GM18858 (cell line): Measurements from ENCODE around the gene NANOS3.

Experiments
- ATAC-seq: cut with Tn5 transposase; IDR thresholded peaks from one replicate; pipeline ENCODE4 v1.9.1; 2021; ENCODE audit not compliant: unreplicated experiment

Gene NANOS3

DNA sequence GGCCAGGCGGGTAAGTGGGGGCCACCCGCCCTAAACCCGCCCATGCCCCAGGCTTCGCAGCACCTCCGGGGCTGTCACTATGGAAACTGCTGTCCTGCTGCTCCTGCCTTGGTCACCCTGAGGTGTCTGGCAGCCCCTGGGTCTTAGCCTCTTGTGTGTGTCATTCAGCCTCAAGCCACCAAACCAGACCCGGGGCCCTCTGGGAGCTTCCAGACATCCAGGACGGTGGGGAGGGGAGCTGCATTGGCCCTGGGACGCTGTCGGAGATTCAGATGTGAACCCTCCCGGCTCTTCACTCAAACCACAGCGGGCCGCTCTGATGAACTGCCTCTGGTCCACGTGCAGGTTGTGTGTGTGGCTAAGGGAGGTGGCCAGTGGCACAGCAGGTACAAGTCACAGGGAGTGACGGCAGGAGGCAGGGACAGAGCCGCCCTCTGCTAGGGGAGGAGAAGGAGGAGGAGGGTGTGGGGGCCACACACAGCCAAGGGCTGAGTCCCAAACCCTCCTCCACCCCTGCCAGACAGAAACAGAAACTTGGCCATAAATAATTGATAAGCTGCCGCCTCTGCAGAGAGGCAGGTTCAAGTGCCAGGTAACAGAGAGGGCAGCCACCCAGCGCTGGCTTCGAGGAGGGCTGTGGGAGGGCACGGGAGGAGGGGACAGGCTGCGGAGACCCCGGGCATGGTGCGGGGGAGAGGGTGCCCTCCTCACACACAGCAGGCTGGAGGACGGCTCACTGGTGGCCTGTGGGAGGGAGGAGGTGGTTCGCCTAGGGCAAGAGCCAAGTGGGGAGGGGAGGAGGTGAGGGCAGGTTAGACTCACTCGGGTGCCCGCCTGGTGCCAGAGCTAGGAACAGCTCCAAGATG, 8.0 kb downstream of the NANOS3 start:
- no peak for ATAC-seq

DNA sequence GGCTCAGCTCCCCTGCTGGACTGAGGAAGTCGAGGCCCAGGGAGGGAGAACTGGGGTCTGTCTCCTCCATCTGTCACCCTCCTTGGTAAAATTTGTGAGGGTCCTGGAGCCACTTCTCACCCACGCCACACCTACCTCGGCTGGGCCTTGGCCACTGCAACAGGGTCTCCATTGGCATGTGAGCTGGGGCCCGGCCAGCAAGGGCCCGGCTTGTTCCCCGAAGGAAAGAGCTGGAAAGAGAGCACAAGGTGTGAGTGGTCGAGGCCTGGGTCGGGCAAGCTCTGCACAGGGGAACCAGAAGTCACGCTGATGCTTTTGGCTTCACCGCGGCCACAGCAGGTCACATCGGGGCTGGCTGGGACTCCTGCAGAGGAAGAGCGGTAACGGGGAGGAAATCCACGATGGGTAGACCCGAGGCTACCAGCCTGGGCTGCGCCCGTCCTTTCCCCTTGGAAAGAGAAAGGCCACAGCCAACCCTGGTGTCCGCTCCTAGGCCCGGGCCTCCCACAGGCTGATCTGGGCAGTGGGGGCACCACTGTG, 9.0 kb downstream of the NANOS3 start:
- ATAC-seq = no peak

- no peak for ATAC-seq
Observed at GRCh38 chr19:13887018-13887436, 10.1 kb downstream of the NANOS3 start.

- ATAC-seq = no peak
Observed at GRCh38 chr19:13887517-13887916, 10.6 kb downstream of the NANOS3 start.

- no peak for ATAC-seq
Observed at GRCh38 chr19:13888281-13888680, 11.3 kb downstream of the NANOS3 start.

DNA sequence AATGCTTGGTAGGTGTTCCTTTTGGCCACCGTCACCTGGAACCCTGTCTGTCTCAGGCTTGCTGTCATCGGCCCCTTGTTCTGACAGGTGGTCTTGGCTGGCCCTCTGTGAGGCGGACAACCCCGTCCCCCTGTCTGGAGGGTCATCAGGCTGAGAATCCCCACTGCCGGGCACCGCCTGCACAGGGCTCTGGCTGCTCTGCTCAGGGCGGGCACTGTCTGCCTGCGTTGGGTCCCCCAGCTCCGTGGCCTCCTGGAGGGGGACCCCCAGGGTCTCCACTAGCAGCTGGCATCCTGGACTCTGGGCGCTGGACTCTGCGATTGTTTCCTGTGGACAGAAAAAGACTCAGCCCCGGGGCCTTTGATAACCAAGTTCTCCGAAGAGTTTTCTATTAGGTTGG, 13.2 kb downstream of the NANOS3 start:
- no peak for ATAC-seq

GRCh38 chr19:13892870-13893269, 15.9 kb downstream of the NANOS3 start:
- no peak for ATAC-seq

DNA sequence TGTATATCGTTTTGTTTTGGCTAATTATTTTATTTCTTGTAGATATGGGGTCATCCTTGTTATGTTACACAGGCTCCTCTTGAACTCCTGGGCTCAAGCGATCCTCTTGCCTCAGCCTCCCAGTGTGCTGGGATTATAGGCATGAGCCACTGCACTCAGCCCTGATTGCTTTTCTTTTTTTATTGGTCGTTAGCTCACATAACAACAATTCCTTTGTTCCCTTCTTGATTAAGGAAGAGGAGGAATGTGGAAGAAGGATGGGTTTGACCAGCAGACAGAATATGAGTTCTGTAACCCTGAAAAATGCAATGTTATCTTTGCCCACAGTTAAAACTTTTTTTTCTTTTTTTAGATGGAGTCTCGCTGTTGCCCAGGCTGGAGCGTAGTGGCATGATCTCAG, 17.6 kb downstream of the NANOS3 start:
- no peak for ATAC-seq

- ATAC-seq = no peak
Observed at GRCh38 chr19:13896227-13896626, 19.3 kb downstream of the NANOS3 start.

GRCh38 chr19:13899393-13899792, 22.5 kb downstream of the NANOS3 start:
- ATAC-seq = no peak

DNA sequence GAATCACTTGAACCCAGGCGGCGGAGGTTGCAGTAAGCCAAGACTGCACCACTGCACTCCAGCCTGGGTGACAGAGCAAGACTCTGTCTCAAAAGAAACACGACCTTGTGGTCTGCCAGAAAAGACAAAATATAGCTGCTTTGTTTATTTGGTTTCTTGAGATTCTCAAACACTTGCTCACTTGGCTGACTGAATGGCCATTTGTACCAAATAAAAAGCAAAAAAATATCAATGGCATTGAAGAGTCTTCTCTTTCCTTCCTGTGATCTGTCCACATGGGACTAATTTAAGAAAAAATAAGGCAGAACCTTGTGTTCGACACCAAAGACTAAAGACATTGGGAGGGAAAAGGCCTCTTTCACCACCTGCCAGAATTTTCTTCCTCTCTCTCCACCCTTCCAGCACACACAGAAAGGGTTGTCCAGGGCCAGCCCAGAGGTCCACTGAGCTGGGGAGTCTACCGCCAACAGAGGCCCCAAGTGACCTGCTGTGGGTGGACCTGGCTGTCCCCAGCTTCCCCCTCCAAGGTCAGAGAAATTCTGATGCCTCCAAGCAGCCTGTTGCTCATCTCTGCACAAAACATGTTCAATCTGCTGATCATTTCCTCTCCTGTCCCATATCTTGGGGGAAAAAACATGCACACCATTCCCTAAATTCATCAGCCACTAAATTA, 23.1 kb downstream of the NANOS3 start:
- ATAC-seq = no peak

- no peak for ATAC-seq
Observed at GRCh38 chr19:13902993-13903555, 26.1 kb downstream of the NANOS3 start.

- ATAC-seq = peak; percentile 76
Observed at GRCh38 chr19:13905634-13906520, 28.9 kb downstream of the NANOS3 start, which contains the start of the genes BRME1 and CC2D1A. TSS of gene BRME1 (minus strand) at chr19:13906117. CDS start at chr19:13904892, 1,225 bp downstream. TSS of gene CC2D1A (plus strand) at chr19:13906201. CDS start at chr19:13906442, 241 bp downstream.

GRCh38 chr19:13906521-13906904, 29.6 kb downstream of the NANOS3 start:
- no peak for ATAC-seq

DNA sequence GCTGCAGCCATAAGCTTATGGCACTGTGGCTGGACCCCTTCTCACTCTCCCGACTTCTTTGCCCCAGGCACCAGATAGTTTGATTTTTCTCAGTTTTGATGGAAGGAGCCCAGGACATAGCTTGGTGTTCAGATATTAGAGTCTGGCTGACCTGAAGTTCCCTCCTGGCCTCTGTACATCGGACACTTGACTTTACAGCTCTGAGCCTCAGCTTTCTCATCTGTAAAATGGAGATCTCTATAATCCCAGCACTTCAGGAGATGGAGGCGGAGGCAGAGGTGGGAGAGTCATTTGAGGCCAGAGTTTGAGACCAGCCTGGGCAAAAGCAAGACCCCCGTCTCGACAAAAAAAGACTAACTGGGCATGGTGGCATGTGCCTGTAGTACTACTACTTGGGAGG, 30.0 kb downstream of the NANOS3 start:
- ATAC-seq = no peak

DNA sequence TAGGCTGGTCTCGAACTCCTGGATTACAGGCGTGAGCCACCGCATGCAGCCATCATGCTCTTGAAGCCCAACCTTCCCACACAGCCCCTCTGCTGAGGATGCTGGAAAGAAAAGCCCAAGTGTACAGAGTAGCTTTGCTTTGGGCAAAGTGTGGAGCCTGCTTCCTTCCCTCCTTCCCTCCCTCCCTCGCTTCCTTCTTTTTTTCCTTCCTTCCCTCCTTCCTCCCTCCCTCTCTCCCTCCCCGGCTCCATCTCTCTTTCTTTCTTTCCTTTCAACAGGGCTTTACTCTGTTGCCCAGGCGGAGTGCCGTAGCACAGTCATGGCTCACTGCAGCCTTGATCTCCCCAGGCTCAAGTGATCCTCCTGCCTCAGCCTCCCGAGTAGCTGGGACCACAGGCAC, 31.7 kb downstream of the NANOS3 start:
- no peak for ATAC-seq

GRCh38 chr19:13909430-13909829, 32.5 kb downstream of the NANOS3 start:
- no peak for ATAC-seq

DNA sequence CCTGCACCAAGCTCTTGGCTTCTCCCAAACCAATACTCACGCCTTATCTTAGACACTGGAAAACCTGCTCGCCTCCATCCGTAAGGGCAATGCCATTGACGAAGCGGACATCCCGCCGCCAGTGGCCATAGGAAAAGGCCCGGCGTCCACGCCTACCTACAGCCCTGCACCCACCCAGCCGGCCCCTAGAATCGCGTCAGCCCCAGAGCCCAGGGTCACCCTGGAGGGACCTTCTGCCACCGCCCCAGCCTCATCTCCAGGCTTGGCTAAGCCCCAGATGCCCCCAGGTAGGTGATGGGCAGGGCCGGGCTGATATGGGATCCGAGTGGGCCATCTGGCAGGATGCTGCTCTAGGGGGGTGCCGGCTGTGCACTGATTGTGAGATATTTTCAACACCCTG, 36.4 kb downstream of the NANOS3 start:
- ATAC-seq = no peak

DNA sequence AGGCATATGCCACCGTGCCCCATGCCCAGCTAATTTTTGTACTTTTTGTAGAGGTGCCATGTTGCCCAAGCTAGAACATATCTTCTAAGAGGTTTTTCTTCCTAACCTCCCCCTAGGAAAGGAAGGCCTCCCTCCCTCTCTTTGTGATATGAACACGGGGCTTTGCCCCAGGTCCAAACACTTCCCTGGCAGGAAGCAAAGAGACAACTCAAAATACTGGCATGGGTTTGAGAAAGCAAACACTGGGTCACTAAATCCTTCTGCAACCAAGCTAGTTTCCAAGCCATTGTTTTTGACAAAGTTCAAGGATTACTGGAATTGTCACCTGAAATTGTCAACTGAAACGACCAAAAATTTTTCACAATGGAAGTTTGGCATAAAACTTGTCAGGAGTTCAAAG, 37.8 kb downstream of the NANOS3 start:
- no peak for ATAC-seq

DNA sequence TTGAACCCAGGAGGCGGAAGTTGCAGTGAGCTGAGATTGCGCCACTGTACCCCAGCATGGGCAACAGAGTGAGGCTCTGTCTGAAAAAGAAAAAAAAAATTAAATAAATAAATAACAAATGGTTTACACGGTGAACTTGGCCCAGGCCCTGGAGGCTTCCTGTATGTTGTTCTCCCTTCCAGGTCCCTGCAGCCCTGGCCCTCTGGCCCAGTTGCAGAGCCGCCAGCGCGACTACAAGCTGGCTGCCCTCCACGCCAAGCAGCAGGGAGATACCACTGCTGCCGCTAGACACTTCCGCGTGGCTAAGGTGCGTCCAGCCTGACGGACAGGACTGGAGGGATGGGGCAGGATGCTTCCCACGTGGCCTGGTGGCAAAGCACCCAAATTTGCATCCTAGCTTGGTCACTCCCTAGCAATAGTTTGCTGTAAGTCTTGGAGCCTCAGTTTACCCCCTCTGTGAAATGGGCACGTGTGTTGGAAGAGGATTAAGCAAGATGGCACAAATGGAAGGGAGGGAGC, 41.0 kb downstream of the NANOS3 start:
- ATAC-seq = no peak
